ENCODE data around the gene FOXL1.

Gene FOXL1

GRCh38 chr16:86569701-86570447 is 8.5 kb upstream of the FOXL1 start:
- TF ChIP-seq SUZ12 (IDR thresholded peaks at IDR 0.05; ENCODE audit: extremely low read depth, insufficient read depth, insufficient read length) (no peak), YY1 (IDR thresholded peaks at IDR 0.05; ENCODE audit: insufficient read depth, insufficient read length) (no peak), ZNF274 (IDR thresholded peaks at IDR 0.05; ENCODE audit: low read depth, low read length) (no peak)
- Histone ChIP-seq H3K9me3 (ENCODE audit: insufficient read depth, low read length) (no peaks in the 10 kb centered on the region), H3K27me3 (ENCODE audit: insufficient read depth, insufficient read length) (peaks cover 95% of the 10 kb centered on the region), H3K36me3 (ENCODE audit: insufficient read depth, insufficient read length, low read length) (no peaks in the 10 kb centered on the region), H3K4me3 (ENCODE audit: insufficient read length, low read depth) (no peak overlapping the region), H3K9ac (ENCODE audit: insufficient read length, low read depth) (no peak overlapping the region), H3K4me1 (ENCODE audit: insufficient read depth, insufficient read length) (peaks cover 10% of the 10 kb centered on the region)
- DNase-seq (ENCODE audit: low read depth, low spot score), result no peak

GRCh38 chr16:86570558-86571529 is 7.5 kb upstream of the FOXL1 start:
- Histone ChIP-seq H3K4me3 (ENCODE audit: insufficient read length, low read depth) (no peak overlapping the region), H3K27me3 (ENCODE audit: insufficient read depth, insufficient read length) (peaks cover 93% of the 10 kb centered on the region), H3K9me3 (ENCODE audit: insufficient read depth, low read length) (no peaks in the 10 kb centered on the region), H3K4me1 (ENCODE audit: insufficient read depth, insufficient read length) (peaks cover 9% of the 10 kb centered on the region), H3K36me3 (ENCODE audit: insufficient read depth, insufficient read length, low read length) (no peaks in the 10 kb centered on the region), H3K9ac (ENCODE audit: insufficient read length, low read depth) (no peak overlapping the region)
- TF ChIP-seq ZNF274 (IDR thresholded peaks at IDR 0.05; ENCODE audit: low read depth, low read length) (no peak), YY1 (IDR thresholded peaks at IDR 0.05; ENCODE audit: insufficient read depth, insufficient read length) (no peak), SUZ12 (IDR thresholded peaks at IDR 0.05; ENCODE audit: extremely low read depth, insufficient read depth, insufficient read length) (no peak)
- no peak for DNase-seq (ENCODE audit: low read depth, low spot score)

GRCh38 chr16:86571530-86571915 is 6.8 kb upstream of the FOXL1 start:
- no peaks in the 10 kb centered on the region for H3K36me3 ChIP-seq (ENCODE audit: insufficient read depth, insufficient read length, low read length)
- no peaks in the 10 kb centered on the region for H3K9me3 ChIP-seq (ENCODE audit: insufficient read depth, low read length)
- no peak for DNase-seq (ENCODE audit: low read depth, low spot score)
- TF ChIP-seq ZNF274 (IDR thresholded peaks at IDR 0.05; ENCODE audit: low read depth, low read length) (no peak), SUZ12 (IDR thresholded peaks at IDR 0.05; ENCODE audit: extremely low read depth, insufficient read depth, insufficient read length) (no peak), YY1 (IDR thresholded peaks at IDR 0.05; ENCODE audit: insufficient read depth, insufficient read length) (no peak)
- no peak overlapping the region for H3K9ac ChIP-seq (ENCODE audit: insufficient read length, low read depth)
- no peak overlapping the region for H3K4me3 ChIP-seq (ENCODE audit: insufficient read length, low read depth)
- peaks cover 91% of the 10 kb centered on the region for H3K27me3 ChIP-seq (ENCODE audit: insufficient read depth, insufficient read length)
- peaks cover 7% of the 10 kb centered on the region for H3K4me1 ChIP-seq (ENCODE audit: insufficient read depth, insufficient read length)

GRCh38 chr16:86572041-86572521 is 6.3 kb upstream of the FOXL1 start:
- DNase-seq (ENCODE audit: low read depth, low spot score), result no peak
- H3K4me1 ChIP-seq (ENCODE audit: insufficient read depth, insufficient read length), result peaks cover 12% of the 10 kb centered on the region

GRCh38 chr16:86572606-86573005 is 5.7 kb upstream of the FOXL1 start:
- peaks cover 96% of the 10 kb centered on the region for H3K27me3 ChIP-seq (ENCODE audit: insufficient read depth, insufficient read length)

More at GRCh38 chr16:86572041-86572521, 6.3 kb upstream of the FOXL1 start:
- Histone ChIP-seq H3K9me3 (ENCODE audit: insufficient read depth, low read length) (no peaks in the 10 kb centered on the region), H3K4me3 (ENCODE audit: insufficient read length, low read depth) (no peak overlapping the region), H3K27me3 (ENCODE audit: insufficient read depth, insufficient read length) (peaks cover 96% of the 10 kb centered on the region), H3K9ac (ENCODE audit: insufficient read length, low read depth) (no peak overlapping the region), H3K36me3 (ENCODE audit: insufficient read depth, insufficient read length, low read length) (no peaks in the 10 kb centered on the region)
- TF ChIP-seq ZNF274 (IDR thresholded peaks at IDR 0.05; ENCODE audit: low read depth, low read length) (no peak), SUZ12 (IDR thresholded peaks at IDR 0.05; ENCODE audit: extremely low read depth, insufficient read depth, insufficient read length) (no peak), YY1 (IDR thresholded peaks at IDR 0.05; ENCODE audit: insufficient read depth, insufficient read length) (no peak)

GRCh38 chr16:86573215-86573614 is 5.1 kb upstream of the FOXL1 start:
- peaks cover 96% of the 10 kb centered on the region for H3K27me3 ChIP-seq (ENCODE audit: insufficient read depth, insufficient read length)
- H3K4me3 ChIP-seq (ENCODE audit: insufficient read length, low read depth), result no peak overlapping the region
- H3K36me3 ChIP-seq (ENCODE audit: insufficient read depth, insufficient read length, low read length), result no peaks in the 10 kb centered on the region
- no peak for TF ChIP-seq YY1 (IDR thresholded peaks at IDR 0.05; ENCODE audit: insufficient read depth, insufficient read length)
- no peak for TF ChIP-seq ZNF274 (IDR thresholded peaks at IDR 0.05; ENCODE audit: low read depth, low read length)
- no peak for TF ChIP-seq SUZ12 (IDR thresholded peaks at IDR 0.05; ENCODE audit: extremely low read depth, insufficient read depth, insufficient read length)
- peaks cover 13% of the 10 kb centered on the region for H3K4me1 ChIP-seq (ENCODE audit: insufficient read depth, insufficient read length)
- H3K9me3 ChIP-seq (ENCODE audit: insufficient read depth, low read length), result no peaks in the 10 kb centered on the region
- H3K9ac ChIP-seq (ENCODE audit: insufficient read length, low read depth), result no peak overlapping the region
- no peak for DNase-seq (ENCODE audit: low read depth, low spot score)

More at GRCh38 chr16:86572606-86573005, 5.7 kb upstream of the FOXL1 start:
- H3K9ac ChIP-seq (ENCODE audit: insufficient read length, low read depth), result no peak overlapping the region
- no peaks in the 10 kb centered on the region for H3K36me3 ChIP-seq (ENCODE audit: insufficient read depth, insufficient read length, low read length)
- H3K4me1 ChIP-seq (ENCODE audit: insufficient read depth, insufficient read length), result peaks cover 13% of the 10 kb centered on the region
- no peak for DNase-seq (ENCODE audit: low read depth, low spot score)
- no peak overlapping the region for H3K4me3 ChIP-seq (ENCODE audit: insufficient read length, low read depth)
- no peaks in the 10 kb centered on the region for H3K9me3 ChIP-seq (ENCODE audit: insufficient read depth, low read length)
- TF ChIP-seq ZNF274 (IDR thresholded peaks at IDR 0.05; ENCODE audit: low read depth, low read length) (no peak), YY1 (IDR thresholded peaks at IDR 0.05; ENCODE audit: insufficient read depth, insufficient read length) (no peak), SUZ12 (IDR thresholded peaks at IDR 0.05; ENCODE audit: extremely low read depth, insufficient read depth, insufficient read length) (no peak)

Data from NT2/D1 (cell line).